ENCODE data around the gene SERPINH1. TPM values are rescaled to one million over a fixed set of nuclear protein-coding genes. Genes with fewer than 3 reads are reported as not detected.

Gene SERPINH1
- total and polyA plus RNA-seq, 2 of the 13 experiments (the other 11 are each of a cell fraction or from before 2014, with no cell fraction given) = 83.6 to 83.8 TPM

DNA sequence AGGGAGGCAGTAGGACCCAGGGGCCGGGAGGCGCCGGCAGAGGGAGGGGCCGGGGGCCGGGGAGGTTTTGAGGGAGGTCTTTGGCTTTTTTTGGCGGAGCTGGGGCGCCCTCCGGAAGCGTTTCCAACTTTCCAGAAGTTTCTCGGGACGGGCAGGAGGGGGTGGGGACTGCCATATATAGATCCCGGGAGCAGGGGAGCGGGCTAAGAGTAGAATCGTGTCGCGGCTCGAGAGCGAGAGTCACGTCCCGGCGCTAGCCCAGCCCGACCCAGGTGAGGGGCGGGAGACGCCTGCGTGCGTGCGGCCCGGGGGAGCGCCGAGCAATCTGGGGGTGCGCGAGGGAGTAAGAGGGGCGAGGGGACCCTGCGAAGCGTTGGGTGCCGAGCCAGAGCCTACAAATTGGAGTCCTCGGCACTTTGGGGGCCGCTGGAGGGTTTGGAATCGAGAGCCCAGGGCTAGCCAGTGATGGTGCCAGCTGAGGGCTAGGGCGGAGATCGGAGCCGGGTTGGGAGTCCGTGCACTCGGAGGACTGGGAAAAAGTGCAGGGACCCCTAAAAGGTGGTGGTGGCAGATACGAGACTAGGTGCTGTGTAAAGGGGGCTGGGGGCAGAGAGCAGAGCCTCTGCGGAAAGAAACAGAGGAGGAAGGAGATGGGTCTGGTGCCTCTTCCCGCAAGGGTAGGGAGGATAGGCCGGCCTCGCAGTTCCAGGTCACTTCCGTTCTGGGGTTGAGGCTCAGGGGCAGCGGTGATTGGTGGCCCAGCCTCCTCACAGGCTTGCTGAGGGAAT is at the start of gene SERPINH1 (continued):
- TF ChIP-seq HBP1 (CRISPR knock-in tag; IDR thresholded peaks at IDR 0.05; ENCODE audit: low read depth) (no peak), ZNF431 (CRISPR knock-in tag; IDR thresholded peaks at IDR 0.05; ENCODE audit: borderline replicate concordance, low read depth) (peak; percentile 78; the same call in 1 of the 2 replicates), KMT2A (CRISPR knock-in tag; IDR thresholded peaks at IDR 0.05) (peak; percentile 57), ZNF10 (CRISPR knock-in tag; IDR thresholded peaks at IDR 0.05; ENCODE audit: borderline replicate concordance, low read depth) (no peak), EHMT2 (IDR thresholded peaks at IDR 0.05; ENCODE audit: borderline replicate concordance, low read depth, low read length) (no peak), ZNF605 (CRISPR knock-in tag; IDR thresholded peaks at IDR 0.05) (peak; percentile 91), KDM5A (IDR thresholded peaks at IDR 0.05; ENCODE audit: borderline replicate concordance, low read length) (no peak), ZNF160 (CRISPR knock-in tag; IDR thresholded peaks at IDR 0.05) (no peak), ZNF549 (CRISPR knock-in tag; IDR thresholded peaks at IDR 0.05) (no peak), ZNF101 (CRISPR knock-in tag; IDR thresholded peaks at IDR 0.05; ENCODE audit: borderline replicate concordance, low read depth) (no peak), CEBPZ (IDR thresholded peaks at IDR 0.05; ENCODE audit: low read length) (no peak), ARNTL (CRISPR knock-in tag; IDR thresholded peaks at IDR 0.05) (no peak), ZNF331 (CRISPR knock-in tag; IDR thresholded peaks at IDR 0.05) (peak; percentile 12; the same call in 1 of the 2 replicates), ELF3 (CRISPR knock-in tag; IDR thresholded peaks at IDR 0.05) (no peak), YEATS2 (CRISPR knock-in tag; IDR thresholded peaks at IDR 0.05; ENCODE audit: borderline replicate concordance) (peak; percentile 46; the same call in 1 of the 2 replicates), ZNF598 (CRISPR knock-in tag; IDR thresholded peaks at IDR 0.05; ENCODE audit: borderline replicate concordance) (0 out of 2 replicates have a peak, but pooled peaks have one; percentile 3), PBX3 (CRISPR knock-in tag; IDR thresholded peaks at IDR 0.05; ENCODE audit: borderline replicate concordance) (no peak), KLF16 (CRISPR knock-in tag; IDR thresholded peaks at IDR 0.05) (no peak)
- TF ChIP-seq, protein P1, sequence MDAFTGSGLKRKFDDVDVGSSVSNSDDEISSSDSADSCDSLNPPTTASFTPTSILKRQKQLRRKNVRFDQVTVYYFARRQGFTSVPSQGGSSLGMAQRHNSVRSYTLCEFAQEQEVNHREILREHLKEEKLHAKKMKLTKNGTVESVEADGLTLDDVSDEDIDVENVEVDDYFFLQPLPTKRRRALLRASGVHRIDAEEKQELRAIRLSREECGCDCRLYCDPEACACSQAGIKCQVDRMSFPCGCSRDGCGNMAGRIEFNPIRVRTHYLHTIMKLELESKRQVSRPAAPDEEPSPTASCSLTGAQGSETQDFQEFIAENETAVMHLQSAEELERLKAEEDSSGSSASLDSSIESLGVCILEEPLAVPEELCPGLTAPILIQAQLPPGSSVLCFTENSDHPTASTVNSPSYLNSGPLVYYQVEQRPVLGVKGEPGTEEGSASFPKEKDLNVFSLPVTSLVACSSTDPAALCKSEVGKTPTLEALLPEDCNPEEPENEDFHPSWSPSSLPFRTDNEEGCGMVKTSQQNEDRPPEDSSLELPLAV (CRISPR knock-in tag; conservative IDR thresholded peaks at IDR 0.05; ENCODE audit: low read depth) = no peak

All from HepG2 (cell line).